Measurements from ENCODE around the gene RRP1B.
"Not testable (repeated sequence)": the region's sequence is repeated elsewhere in the genome, so short reads cannot be mapped to it uniquely, and the experiment has no call there.

The RRP1B gene

DNA sequence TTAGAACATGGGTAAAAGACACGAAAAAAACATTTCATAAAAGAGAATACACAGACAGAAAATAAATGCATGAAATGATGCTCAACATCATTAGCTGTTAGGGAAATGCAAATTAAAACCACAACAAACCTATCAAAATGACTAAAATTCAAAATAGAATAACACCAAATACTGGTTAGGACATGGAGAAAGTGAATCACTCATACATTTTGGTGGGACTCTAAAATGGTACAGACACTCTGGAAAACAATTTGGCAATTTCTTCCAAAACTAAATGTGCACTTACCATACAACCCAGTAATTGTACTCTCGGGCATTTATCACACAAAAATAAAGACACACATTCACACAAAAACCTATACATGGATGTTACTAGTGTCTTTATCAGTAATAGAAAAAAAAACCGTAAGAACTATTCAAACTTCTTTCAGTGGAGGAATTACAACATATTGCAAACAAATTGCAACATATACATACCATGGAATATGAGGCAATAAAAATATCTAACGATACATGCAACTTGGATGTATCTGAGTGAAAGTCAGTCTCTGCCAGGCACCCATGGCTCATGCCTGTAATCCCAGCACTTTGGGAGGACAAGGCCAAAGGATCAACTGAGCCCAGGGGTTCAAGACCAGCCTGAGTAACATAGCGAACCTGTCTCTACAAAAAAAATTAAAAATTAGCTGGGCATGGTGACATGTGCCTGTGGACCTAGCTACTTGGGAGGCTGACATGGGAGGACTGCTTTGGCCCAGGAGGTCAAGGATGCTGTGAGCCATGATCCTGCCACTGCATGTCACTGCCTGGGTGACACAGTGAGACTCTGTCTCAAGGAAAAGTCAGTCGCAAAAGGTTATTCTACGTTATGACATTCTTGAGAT is 19.6 kb upstream of the RRP1B start:
- DNase-seq = no peak

DNA sequence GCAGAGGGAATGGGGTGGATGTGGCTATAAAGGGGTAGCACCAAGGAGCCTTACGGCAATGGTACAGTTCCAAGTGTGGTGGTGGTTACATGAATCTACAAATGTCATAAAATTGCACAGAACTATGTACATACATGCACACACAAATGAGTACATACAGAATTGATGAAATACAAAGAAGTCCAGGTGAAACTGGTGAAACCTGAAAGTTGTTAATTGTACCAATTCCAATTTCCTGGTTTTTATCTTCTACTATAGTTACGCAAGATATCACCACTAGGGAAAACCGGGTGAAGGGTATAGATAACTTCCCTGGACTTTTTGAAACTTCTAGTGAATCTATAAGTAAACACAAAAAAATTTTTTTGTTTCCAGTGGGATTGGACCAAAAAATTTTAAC is 19.0 kb upstream of the RRP1B start:
- DNase-seq = no peak

DNA sequence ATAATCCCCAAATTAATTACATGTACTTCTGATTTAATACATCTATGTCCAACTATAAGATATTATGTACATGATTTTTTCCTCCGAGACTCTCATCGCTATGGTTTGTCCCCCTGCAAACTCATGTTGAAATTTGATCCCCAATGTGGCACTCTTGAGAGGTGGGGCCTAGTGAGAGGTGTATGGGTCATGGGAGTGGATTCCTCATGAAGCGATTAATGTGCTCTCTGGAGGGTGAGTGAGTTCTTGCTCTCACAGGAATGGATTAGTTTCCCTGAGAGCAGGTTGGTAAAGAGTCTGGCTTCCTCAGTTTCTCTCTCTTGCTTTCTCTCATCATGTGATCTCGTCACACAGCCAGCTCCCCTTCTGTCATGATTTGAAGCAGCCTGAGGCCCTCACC is 16.2 kb upstream of the RRP1B start:
- no peak for DNase-seq

DNA sequence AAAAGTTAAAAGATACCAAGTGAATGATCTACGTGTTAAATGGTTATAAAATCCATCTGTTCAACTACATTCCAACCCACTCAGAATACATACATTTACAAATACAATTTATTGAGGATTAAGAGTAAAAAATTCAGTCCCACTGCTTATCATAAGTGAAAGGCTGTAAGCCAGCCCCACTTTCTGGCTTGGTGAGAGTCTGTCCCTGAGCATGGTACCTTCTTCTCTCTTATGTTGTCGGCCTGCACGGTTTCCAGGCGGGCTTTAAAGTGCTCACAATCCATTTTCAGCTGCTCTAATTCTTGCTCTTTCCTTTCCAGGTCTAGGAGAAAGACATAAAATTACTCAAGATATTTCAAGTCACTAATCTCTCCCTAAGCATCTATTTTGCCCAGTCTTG is 15.3 kb upstream of the RRP1B start:
- no peak for DNase-seq

DNA sequence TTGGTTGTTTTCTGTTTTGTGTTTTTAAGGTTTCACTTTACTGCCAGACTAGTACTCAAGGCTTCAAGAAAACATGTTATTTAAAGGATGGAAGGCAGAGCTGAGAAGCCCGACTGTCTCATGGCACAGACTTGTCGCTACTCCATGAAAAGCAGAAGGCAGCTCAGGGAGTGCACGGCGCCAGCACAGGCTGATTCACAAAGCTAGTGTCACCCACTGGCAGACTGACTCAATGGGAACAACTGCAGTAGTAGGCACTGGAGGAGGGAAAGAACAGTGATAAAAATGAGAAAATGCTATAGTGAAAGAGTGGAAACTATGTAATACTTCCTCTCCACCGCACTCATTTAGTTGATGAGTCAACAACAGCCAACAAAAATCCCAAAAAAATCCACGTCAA is 14.8 kb upstream of the RRP1B start:
- DNase-seq = no peak

DNA sequence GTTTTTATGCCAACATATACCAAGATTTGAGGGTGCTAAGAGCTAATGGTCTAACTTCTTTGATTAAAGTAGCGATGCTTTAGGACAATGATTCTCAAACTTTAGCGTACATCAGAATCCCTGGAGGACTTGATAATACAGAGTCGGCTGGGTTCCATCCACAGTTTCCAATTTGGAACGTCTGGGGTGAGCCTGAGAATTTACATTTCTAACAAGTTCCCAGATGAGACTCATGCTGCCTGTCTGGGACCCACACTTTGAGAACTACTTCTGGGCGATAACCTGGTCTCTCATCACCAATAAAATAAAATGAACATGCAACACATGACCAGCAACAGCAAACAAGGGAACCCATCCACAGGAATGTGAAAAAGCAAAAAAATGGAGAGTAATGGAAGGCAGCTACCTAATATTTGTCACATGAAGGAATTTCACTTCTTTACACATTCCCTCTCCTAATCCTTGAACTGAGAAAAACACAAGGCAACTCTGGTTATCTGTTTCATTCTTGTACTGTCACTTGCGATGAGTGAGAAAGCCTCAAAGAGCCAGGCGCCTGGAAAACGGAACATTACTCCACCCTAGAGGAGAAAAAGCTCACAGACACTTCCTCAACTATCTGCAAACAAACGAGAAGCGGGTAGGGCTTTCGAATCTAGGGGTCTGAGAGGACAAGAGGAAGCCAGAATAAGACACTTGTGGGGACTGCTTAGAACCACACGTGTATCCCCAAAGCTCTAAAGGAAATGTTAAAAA is 14.0 kb upstream of the RRP1B start:
- no peak for DNase-seq

DNA sequence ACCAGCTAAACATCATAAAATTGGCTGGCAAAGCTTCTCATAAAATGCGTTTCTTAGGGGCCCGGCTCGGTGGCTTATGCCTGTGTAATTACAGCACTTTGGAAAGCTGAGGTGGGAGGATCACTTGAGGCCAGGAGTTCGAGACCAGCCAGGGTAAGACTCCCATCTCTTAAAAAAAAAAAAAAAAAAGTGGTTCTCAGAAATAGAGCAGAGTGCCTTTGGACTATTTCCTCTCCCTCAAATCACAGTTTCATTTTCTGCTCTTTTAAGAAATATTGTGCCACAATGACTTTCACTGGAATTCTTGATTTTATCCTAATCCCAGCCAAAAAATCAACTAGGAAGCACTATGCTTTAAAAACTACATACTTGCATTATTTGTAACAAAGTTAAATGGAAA is 13.4 kb upstream of the RRP1B start:
- no peak for DNase-seq

DNA sequence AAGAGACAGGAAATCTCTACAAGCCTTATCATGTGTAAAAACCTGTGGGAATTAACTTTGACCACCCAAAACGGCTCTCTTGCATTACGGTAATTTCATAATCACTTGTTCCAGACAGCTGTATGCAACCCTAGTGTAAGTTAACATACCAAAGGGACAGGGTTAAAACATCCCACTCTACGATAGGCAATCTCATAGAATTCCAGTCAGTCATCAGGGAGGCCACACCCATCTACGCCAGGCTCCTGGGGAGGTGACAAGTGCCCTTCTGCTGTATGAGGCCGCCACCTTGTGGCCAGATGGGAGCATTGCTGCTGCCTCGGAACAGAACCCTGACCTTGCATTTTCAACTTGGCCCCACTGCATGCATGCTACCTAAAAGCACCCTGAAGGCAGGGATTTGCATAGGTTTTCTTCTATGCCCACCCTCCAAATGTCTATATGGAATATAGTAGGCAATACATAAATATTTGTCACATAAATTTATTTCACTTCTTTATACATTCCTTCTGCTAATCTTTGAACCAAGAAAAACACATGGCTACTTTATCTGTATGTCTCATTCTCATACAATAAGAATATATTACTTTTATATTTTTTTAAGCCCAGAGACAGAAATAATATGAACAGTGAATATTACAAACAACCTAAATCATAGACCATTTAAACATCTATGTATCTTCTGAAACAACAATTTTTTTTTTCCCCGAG is 12.7 kb upstream of the RRP1B start:
- peak; percentile 79 for DNase-seq

DNA sequence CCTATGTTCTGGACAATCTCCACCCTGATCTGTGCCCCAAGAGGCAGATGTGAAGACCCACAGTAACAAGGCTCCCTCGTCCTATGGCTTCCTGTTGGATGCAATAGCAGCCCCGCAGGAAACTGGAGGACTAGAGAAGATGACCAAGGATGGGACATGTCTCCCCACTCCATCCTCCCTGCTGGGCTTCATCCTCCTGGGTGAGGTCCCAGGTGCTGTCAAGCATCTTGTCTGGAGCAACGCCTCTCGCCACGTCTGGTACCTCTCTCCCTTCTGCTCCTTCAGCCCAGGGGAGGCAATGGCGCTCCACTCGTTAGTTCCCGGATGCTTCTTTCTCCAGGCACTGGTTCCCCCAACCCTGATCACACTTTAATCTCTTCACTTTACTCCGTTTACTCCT is 11.2 kb upstream of the RRP1B start:
- no peak for DNase-seq

DNA sequence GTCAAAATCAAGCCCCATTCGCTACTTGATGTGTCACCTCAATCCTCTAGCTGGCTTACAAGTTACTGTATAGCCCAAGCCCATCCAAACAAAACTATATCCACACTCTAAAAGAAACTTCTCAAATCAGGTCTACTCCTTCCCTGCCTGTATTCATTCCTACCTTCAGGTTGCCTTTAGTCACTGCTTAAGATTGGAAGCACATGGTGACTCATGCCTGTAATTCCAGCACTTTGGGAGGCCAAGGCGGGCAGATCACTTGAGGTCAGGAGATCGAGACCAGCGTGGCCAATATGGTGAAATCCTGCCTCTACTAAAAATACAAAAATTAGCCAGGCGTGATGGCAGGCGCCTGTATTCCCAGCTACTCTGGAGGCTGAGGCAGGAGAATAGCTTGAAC is 7.4 kb upstream of the RRP1B start:
- not testable (repeated sequence) for DNase-seq

DNA sequence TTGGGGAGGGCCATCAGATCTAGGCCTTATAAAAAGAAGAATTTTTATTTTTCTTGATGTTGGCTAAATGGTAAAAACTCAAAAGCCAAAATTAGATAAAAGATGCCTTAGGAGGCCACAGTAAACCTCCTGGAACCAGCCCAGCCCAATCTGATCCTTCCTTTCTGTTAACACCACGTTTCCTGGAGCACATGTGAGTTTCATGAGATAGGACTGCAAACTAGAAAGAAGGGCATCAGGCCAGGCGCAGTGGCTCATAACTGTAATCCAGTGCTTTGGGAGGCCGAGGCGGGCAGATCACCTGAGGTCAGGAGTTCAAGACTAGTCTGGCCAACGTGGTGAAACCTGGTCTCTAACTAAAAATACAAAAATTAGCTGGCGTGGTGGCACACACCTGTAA is 6.7 kb upstream of the RRP1B start:
- DNase-seq = no peak

DNA sequence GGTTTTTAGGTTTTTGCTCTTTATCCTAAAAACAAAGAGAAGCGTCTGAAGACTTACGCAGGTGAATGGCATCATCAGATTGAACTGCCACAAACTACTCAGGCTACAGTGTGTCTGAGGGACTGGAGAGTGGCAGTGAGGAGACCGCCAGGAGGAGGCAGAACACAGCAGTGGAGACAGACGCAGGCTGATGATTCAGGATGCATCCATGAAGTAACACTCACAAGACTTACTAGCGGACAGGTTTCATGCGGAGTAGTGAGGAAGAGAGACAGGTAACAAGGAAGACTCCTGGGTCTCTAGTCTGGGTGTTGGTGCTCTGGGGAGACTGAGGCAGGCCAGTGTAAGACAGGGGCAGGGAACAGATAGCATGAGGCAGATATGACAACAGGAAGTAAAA is 5.7 kb upstream of the RRP1B start:
- no peak for DNase-seq

DNA sequence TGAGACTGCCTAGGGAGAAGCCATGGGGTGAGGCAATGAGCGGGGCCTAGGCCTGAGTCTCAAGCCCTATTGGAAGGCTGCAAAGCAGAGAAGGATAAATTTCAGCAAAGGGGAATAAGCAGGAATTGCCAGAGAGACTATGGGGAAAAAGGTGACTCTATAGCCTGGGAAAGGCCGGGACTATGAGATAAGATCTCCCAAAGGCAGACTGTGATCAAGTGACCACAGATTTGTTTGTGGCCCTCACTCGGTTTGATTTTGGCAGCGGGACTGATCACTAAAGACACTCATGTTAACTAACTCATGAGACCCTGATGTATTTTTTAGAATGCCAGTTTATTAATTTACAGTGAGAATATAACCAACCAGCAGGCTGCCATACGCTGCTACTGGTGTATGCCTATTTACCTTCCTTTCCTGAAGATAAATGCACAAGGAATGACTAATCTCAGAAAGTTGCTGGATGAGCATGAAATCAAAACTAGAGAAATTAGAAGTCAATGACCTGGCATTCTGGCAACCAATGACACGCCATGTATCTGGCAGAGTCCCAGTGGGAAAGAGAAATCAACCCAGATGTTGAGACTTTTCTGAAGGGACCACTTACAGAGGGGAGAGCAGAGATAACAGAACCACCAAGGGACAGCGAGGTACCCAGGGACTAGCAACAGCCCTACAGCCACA is 4.4 kb upstream of the RRP1B start:
- DNase-seq = no peak

DNA sequence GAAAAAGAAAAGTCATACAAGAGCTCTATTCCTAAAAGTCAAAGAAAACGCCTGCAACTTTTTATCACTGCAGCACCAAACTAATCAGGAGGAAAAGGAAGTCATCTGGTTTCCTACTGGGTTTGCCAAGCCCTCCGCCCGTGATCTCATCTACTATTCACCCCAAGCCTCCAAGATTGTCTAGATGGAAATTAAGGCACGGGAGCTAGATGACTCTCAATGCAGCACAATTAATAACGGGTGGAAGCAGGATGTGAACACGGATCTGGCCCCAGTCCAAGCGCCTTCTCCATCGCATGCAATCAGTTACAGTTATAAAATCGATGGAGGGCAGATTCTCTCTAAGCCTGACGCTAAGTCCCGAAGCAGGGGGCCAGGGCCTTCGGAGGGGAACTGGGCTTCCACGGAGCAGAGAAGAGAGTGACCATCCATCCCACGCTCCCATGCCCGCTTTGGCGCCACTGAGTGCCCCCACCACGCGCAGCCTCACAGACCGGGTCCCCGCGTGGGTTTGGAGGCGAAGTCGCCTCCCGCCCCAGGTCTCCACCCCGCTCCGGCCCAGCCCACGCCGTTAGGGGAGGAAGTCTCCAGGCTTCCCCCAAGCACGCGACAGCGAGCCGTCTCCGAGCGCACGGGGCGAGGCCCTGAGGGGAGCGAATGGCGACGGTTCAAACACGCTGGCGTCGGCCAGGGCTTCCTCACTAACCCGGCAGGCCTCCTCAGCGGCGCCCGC is 1.8 kb upstream of the RRP1B start:
- DNase-seq = no peak

DNA sequence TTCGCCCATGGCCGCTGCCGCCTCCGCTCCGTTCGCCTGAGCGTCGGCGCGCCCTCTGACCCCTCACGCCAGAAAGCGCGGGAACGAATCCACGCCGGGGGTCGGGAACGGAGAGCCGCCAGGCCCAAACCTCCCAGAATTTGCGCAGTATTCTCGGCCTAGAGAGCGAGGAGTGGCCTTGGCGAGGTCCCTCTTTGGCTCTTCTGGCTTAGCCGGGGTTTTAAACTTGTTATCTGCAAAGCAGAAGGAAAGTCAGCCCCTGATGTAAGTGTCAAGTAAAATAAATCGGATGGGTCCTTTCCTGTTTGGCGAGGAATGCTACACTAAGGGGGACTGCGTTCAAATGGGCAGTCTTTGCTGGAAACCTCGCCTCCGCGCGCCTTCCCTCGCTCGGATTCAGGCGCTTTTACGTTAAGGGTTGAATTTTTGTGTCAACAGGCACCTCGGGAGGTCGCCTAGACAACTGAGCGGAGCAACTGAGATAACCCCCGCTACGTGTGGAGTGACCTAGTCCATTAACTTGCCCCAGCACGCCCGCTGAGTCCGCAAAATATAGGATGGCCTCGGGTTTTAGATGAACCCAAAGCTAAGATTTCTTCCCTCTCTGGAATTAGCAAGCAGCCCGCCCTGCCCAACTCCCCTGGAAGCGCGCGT is 1.1 kb upstream of the RRP1B start:
- no peak for DNase-seq

DNA sequence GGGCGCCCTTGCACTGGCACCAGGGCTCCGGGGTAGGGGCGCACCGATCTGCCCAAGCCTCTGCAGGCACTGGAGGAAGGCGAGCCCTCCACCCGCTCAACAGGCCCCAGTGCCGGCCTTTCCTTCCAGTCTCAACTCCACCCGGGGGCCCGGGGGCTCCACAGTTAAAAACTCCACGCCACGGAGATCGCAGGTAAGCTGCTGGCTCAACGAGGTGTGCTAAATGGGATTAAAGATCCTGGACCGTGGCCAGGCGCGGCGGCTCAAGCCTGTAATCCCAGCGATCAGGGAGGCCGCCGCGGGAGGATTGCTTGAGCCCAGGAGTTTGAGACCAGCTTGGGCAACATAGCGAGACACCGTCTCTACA is 608 bp upstream of the RRP1B start:
- no peak for DNase-seq

DNA sequence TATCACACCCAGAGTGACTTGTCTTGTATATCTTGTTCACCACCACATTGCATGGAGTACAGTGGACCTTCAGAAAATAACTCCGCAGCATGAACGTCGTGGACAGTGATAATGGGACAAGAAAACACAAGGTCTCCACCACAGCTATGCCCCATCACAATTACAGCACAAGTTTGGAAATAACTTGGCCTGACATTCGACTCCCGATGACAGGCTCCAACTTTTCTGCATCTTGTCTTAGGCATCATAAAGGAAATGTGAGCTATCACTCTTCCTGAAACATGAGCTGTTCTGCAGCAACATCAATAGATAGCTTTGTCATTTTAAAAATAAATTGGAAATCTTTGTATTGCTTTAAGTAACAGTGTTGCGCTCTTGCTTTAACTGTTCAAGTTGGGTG is 2.9 kb downstream of the RRP1B start:
- no peak for DNase-seq

DNA sequence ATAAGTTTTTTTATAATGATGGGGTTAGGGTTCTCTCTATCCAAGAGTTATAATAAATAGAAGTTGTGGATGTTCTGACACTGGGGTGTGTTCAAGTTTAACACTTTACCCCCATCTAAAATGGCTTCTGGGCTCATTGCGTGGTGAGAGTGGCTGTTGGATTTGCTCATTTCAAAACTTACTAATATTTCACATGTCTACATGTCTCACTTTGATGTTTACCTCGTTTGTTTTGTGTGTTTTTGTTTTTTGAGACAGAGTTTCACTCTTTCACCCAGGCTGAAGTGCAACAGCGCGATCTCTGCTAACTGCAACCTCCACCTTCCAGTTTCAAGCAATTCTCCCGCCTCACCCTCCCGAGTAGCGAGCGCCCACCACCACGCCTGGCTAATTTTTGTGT is 3.7 kb downstream of the RRP1B start:
- no peak for DNase-seq

DNA sequence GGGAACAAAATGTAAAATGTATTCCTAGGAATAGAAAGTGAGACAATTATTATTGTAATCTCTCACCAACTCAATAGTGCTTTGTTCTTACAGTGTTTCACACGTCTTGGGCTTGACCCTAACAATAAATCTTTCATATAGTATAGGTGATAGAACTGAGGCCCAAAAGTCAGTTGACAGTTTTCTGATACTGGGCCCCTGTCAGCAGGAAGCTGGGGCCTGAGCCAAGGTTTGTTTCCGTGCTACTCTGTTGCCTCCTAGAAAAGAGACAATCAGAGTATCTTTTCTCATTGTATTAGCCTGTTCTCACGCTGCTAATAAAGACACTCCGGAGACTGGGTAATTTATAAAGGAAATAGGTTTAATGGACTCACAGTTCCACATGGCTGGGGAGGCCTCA is 5.0 kb downstream of the RRP1B start:
- DNase-seq = no peak

DNA sequence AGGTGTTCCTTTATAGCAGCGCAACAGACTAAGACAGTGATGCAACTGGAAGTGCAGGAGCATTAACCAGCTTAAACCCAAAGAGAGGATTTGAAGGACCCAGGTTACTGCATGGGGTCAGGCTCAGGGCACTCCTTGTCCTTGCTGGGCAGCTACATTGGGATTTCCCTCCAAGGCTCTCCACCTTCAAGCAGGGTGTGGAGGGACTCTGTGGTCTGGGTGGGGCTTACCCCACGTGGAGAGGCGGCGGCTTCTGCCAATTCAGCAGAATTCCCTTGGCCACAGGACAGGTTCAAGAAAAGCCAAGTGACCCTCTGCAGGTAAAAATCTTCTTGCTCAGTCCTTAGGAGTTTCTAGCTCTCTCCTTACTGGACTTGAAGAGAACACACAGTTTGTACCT is 6.5 kb downstream of the RRP1B start:
- DNase-seq = no peak

DNA sequence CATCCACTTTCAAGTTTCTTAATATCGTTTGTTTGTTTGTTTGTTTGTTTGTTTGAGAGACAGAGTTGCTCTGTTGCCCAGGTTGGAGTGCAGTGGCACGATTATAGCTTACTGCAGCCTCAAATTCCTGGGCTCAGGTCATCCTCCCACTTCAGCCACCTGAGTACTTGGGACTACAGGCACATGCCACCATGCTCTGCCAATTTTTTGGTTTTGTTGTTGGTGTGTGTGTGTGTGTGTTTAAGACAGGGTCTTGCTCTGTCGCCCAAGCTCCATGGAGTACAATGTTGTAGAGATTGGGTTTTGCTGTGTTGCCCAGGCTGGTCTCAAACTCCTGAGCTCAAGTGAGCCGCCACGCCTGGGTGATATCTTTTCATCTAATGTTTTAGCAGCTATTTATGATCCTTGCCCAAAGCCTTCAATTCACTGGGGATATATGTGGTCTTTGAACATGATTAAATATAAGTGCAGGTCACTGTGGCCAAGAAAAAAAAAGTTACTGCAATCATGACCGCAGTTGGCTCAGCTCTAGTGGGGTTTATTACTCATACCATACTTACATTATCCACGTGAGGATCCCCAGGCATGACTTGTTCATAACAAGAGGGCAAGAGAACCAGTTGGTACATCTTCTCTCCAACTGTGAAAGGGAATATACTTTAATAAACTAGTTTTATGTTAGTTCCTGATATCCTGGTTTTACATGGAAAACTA is 8.0 kb downstream of the RRP1B start:
- no peak for DNase-seq

Measured in effector CD4-positive, alpha-beta T cell (primary cell).